Measurements from ENCODE around the gene ZNF528. TPM values are rescaled to one million over a fixed set of nuclear protein-coding genes. Genes with fewer than 3 reads are reported as not detected.

ZNF528 gene
- total RNA-seq, 2 experiments from 2014 or later = 16.3 to 16.9 TPM

DNA sequence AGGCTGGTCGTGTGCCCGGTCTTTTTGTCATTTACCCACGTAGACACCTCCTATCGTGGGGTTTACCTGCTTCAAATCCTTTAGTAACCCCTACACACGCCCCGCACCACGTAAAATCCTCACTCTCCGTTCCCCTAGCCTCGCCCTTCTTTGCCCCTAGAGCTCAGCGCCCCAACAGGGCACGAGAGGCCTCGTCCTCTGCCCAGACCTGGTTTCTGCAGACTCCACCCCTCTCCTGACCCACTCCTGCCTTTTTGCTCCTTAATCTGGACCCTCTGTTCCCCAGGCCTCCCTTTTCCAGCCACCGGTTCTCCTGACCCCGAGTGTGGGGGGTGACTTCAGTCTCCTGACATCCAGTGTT lies 412 bp downstream of the ZNF528 start:
- peak overlapping the region; percentile 25 to 62 for H3K27ac ChIP-seq (ENCODE audit: low read depth in 1 of 2, low read length in 2 of 2)
- peaks cover 20% of the 10 kb centered on the region for H3K4me1 ChIP-seq (ENCODE audit: insufficient read depth, low read length)
- no peaks in the 10 kb centered on the region for H3K27me3 ChIP-seq (ENCODE audit: control insufficient read depth in 1 of 2, insufficient read depth in 2 of 2, low read length in 2 of 2)
- intact Hi-C loops (cut with DNase I, micrococcal nuclease) = loop anchor here in 1 of 2 experiments (5.0 kb wide), 2 partner anchors 129 to 239 kb away; partner anchors contain the start of genes ZNF808 and ZNF83
- peaks cover 21% of the 10 kb centered on the region for H3K9me3 Mint-ChIP-seq
- H3K36me3 ChIP-seq (ENCODE audit: insufficient read depth, low read length) = peaks cover 11% of the 10 kb centered on the region
- ATAC-seq (ENCODE audit: poor library complexity) (peak; percentile 43), DNase-seq (peak in 5 of 14 experiments; percentile 2 to 6 (median 3))
- H3K36me3 Mint-ChIP-seq (ENCODE audit: low read depth) = peaks cover 90% of the 10 kb centered on the region
- peaks cover 49 to 63% of the 10 kb centered on the region in 2 experiments for H3K9me3 ChIP-seq (ENCODE audit: control insufficient read depth in 1 of 2, insufficient read depth in 1 of 2, low read length in 2 of 2)
- CTCF ChIA-PET = no interaction called here
- H3K4me3 Mint-ChIP-seq = peak overlapping the region; percentile 93
- H3K27ac Mint-ChIP-seq = peak overlapping the region; percentile 93
- peak overlapping the region; percentile 71 for H3K4me3 ChIP-seq (ENCODE audit: low read length)
- TF ChIP-seq, protein P1, sequence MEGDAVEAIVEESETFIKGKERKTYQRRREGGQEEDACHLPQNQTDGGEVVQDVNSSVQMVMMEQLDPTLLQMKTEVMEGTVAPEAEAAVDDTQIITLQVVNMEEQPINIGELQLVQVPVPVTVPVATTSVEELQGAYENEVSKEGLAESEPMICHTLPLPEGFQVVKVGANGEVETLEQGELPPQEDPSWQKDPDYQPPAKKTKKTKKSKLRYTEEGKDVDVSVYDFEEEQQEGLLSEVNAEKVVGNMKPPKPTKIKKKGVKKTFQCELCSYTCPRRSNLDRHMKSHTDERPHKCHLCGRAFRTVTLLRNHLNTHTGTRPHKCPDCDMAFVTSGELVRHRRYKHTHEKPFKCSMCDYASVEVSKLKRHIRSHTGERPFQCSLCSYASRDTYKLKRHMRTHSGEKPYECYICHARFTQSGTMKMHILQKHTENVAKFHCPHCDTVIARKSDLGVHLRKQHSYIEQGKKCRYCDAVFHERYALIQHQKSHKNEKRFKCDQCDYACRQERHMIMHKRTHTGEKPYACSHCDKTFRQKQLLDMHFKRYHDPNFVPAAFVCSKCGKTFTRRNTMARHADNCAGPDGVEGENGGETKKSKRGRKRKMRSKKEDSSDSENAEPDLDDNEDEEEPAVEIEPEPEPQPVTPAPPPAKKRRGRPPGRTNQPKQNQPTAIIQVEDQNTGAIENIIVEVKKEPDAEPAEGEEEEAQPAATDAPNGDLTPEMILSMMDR (IDR thresholded peaks at IDR 0.05) = no peak
- POLR2A ChIA-PET = interaction anchor here (1.2 to 1.9 kb wide), 2 partner anchors 29 to 62 kb away, joined by 4 to 18 read pairs; partner anchors contain the start of genes ZNF610 and ZNF880
- H3K4me1 Mint-ChIP-seq (ENCODE audit: low read depth) = peaks cover 20% of the 10 kb centered on the region
- no peaks in the 10 kb centered on the region for H3K27me3 Mint-ChIP-seq

DNA sequence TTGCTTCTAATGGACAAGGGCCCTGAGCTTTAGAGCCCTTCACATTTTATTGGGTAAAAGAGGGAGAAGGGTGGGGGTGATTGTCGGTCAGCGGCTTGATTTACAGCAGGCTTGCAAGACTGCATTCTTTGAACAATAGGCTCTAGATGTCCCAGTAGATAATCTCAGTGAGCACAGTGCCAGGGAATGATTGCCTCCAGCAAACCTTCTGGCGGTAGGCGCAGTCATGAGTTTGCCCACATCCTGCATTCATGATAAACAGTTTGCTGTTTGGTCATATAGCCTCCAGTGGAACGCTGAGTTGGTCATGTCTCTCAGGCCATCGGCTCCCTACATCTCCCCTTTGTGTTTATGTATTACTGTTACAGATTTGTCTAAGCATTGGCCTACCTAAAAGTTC lies 12.6 kb downstream of the ZNF528 start:
- H3K9me3 ChIP-seq (ENCODE audit: control insufficient read depth in 1 of 2, insufficient read depth in 1 of 2, low read length in 2 of 2) = peaks cover 59 to 85% of the 10 kb centered on the region in 2 experiments
- DNase-seq (no peak), ATAC-seq (ENCODE audit: poor library complexity) (no peak)
- Mint-ChIP-seq H3K4me1 (ENCODE audit: low read depth) (no peaks in the 10 kb centered on the region), H3K4me3 (no peak overlapping the region), H3K27me3 (no peaks in the 10 kb centered on the region), H3K27ac (no peak overlapping the region), H3K36me3 (ENCODE audit: low read depth) (peaks cover 100% of the 10 kb centered on the region), H3K9me3 (peaks cover 20% of the 10 kb centered on the region)
- peaks cover 54% of the 10 kb centered on the region for H3K36me3 ChIP-seq (ENCODE audit: insufficient read depth, low read length)
- intact Hi-C loops (cut with DNase I, micrococcal nuclease) = no loop called here
- H3K27me3 ChIP-seq (ENCODE audit: control insufficient read depth in 1 of 2, insufficient read depth in 2 of 2, low read length in 2 of 2) = no peaks in the 10 kb centered on the region
- no peak overlapping the region for H3K4me3 ChIP-seq (ENCODE audit: low read length)
- no peaks in the 10 kb centered on the region for H3K4me1 ChIP-seq (ENCODE audit: insufficient read depth, low read length)
- ChIA-PET CTCF (no interaction called here), POLR2A (no interaction called here)
- TF ChIP-seq, protein P1 (IDR thresholded peaks at IDR 0.05) = no peak
- H3K27ac ChIP-seq (ENCODE audit: low read depth in 1 of 2, low read length in 2 of 2) = no peak overlapping the region

DNA sequence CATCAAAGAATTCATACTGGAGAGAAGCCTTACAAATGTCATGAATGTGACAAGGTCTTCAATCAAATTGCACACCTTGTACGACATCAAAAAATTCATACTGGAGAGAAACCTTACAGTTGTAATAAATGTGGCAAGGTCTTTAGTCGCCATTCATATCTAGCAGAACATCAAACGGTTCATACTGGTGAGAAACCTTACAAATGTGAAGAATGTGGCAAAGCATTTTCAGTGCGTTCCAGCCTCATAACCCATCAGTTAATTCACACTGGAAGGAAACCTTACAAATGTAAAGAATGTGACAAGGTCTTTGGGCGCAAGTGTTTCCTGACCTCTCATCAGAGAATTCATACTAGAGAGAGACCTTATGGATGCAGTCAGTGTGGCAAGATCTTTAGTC lies 18.1 kb downstream of the ZNF528 start:
- Histone ChIP-seq H3K9me3 (ENCODE audit: control insufficient read depth in 1 of 2, insufficient read depth in 1 of 2, low read length in 2 of 2) (peaks cover 48 to 99% of the 10 kb centered on the region in 2 experiments), H3K36me3 (ENCODE audit: insufficient read depth, low read length) (peaks cover 10% of the 10 kb centered on the region), H3K27ac (ENCODE audit: low read depth in 1 of 2, low read length in 2 of 2) (no peak overlapping the region), H3K27me3 (ENCODE audit: control insufficient read depth in 1 of 2, insufficient read depth in 2 of 2, low read length in 2 of 2) (no peaks in the 10 kb centered on the region), H3K4me1 (ENCODE audit: insufficient read depth, low read length) (no peaks in the 10 kb centered on the region), H3K4me3 (ENCODE audit: low read length) (no peak overlapping the region)
- POLR2A ChIA-PET = no interaction called here
- CTCF ChIA-PET = no interaction called here
- TF ChIP-seq, protein P1 (IDR thresholded peaks at IDR 0.05) = no peak
- Mint-ChIP-seq H3K36me3 (ENCODE audit: low read depth) (peaks cover 81% of the 10 kb centered on the region), H3K27me3 (no peaks in the 10 kb centered on the region), H3K4me3 (no peak overlapping the region), H3K27ac (no peak overlapping the region), H3K9me3 (peaks cover 16% of the 10 kb centered on the region), H3K4me1 (ENCODE audit: low read depth) (no peaks in the 10 kb centered on the region)
- DNase-seq (no peak), ATAC-seq (ENCODE audit: poor library complexity) (no peak)
- intact Hi-C loops (cut with DNase I, micrococcal nuclease) = no loop called here

Data from CD4-positive, alpha-beta T cell (primary cell).